Keratinocyte (primary cell): Measurements from ENCODE around the gene MED8.

ENCODE experiments used
- EZH2 ChIP-seq: IDR thresholded peaks from one replicate; pipeline ENCODE4 v1.6.1; 2012; ENCODE audit warnings: inconsistent platforms, mild to moderate bottlenecking, low read length, moderate library complexity
- TF ChIP-seq, protein P1 (sequence below), 3 experiments: IDR thresholded peaks in 1 of 3; conservative IDR thresholded peaks in 1 of 3; optimal IDR thresholded peaks in 1 of 3; 2 replicates in 2 of 3; 3 replicates in 1 of 3; pipeline versions ENCODE3 to v1.5.1; 2011; ENCODE audit warnings: low read length in 3 of 3, mild to moderate bottlenecking in 3 of 3, moderate library complexity in 2 of 3, control low read depth in 1 of 3, inconsistent platforms in 1 of 3; ENCODE audit not compliant: insufficient read depth in 2 of 3; ENCODE audit errors: extremely low read depth in 1 of 3

DNA sequence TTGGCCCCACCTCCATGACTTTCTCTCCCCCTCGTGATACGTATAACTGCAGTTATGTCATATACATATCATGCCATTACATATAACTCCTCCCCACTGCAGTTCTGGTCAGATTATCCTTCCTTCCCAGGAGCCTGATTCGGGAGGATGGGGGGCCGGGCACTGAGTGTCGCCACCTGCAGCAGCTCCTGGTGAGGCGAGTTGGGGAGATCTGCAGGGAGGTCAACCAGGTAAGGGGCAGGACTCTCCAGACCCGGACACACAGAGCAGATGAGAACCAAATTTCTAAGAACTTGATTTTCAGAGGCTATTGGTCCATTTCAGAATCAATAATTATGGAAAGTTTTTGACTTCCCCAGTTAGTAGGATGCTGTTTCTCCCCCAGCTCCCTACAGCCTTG is 44.7 kb upstream of the MED8 start:
- TF ChIP-seq, protein P1, sequence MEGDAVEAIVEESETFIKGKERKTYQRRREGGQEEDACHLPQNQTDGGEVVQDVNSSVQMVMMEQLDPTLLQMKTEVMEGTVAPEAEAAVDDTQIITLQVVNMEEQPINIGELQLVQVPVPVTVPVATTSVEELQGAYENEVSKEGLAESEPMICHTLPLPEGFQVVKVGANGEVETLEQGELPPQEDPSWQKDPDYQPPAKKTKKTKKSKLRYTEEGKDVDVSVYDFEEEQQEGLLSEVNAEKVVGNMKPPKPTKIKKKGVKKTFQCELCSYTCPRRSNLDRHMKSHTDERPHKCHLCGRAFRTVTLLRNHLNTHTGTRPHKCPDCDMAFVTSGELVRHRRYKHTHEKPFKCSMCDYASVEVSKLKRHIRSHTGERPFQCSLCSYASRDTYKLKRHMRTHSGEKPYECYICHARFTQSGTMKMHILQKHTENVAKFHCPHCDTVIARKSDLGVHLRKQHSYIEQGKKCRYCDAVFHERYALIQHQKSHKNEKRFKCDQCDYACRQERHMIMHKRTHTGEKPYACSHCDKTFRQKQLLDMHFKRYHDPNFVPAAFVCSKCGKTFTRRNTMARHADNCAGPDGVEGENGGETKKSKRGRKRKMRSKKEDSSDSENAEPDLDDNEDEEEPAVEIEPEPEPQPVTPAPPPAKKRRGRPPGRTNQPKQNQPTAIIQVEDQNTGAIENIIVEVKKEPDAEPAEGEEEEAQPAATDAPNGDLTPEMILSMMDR (optimal IDR thresholded peaks at IDR 0.05 in 1 of 3, IDR thresholded peaks at IDR 0.05 in 1 of 3, conservative IDR thresholded peaks at IDR 0.05 in 1 of 3; ENCODE audit: extremely low read depth in 1 of 3, insufficient read depth in 2 of 3, low read length in 3 of 3), result no peak
- no peak for TF ChIP-seq EZH2
